Measurements from ENCODE around the gene ZBTB49. TPM values are rescaled to one million over a fixed set of nuclear protein-coding genes. Genes with fewer than 3 reads are reported as not detected.

Gene ZBTB49
- total RNA-seq, 1 donor from 2014 or later: 4.8 TPM

- no peaks in the 10 kb centered on the region for H3K4me1 Mint-ChIP-seq (ENCODE audit: low read depth, unreplicated experiment)
- no peak for TF ChIP-seq CTCF (IDR thresholded peaks at IDR 0.05; ENCODE audit: partially characterized antibody, unreplicated experiment)
- DNase-seq: no peak
- no peak overlapping the region for H3K4me3 Mint-ChIP-seq (ENCODE audit: unreplicated experiment)
- H3K27ac Mint-ChIP-seq (ENCODE audit: unreplicated experiment): no peak overlapping the region
- no peaks in the 10 kb centered on the region for H3K9me3 Mint-ChIP-seq (ENCODE audit: unreplicated experiment)
- no peaks in the 10 kb centered on the region for H3K27me3 Mint-ChIP-seq (ENCODE audit: unreplicated experiment)
- H3K36me3 Mint-ChIP-seq (ENCODE audit: unreplicated experiment): no peaks in the 10 kb centered on the region
Measured at GRCh38 chr4:4350909-4351308, 60.9 kb downstream of the ZBTB49 start.

- H3K4me1 Mint-ChIP-seq (ENCODE audit: low read depth, unreplicated experiment): no peaks in the 10 kb centered on the region
- no peaks in the 10 kb centered on the region for H3K9me3 Mint-ChIP-seq (ENCODE audit: unreplicated experiment)
- no peak for TF ChIP-seq CTCF (IDR thresholded peaks at IDR 0.05; ENCODE audit: partially characterized antibody, unreplicated experiment)
- no peak overlapping the region for H3K4me3 Mint-ChIP-seq (ENCODE audit: unreplicated experiment)
- H3K27ac Mint-ChIP-seq (ENCODE audit: unreplicated experiment): no peak overlapping the region
- DNase-seq: no peak
- H3K27me3 Mint-ChIP-seq (ENCODE audit: unreplicated experiment): no peaks in the 10 kb centered on the region
- no peaks in the 10 kb centered on the region for H3K36me3 Mint-ChIP-seq (ENCODE audit: unreplicated experiment)
Measured at GRCh38 chr4:4355302-4355701, 65.3 kb downstream of the ZBTB49 start.

GRCh38 chr4:4356106-4357041 lies 66.3 kb downstream of the ZBTB49 start:
- DNase-seq: no peak
- no peak for TF ChIP-seq CTCF (IDR thresholded peaks at IDR 0.05; ENCODE audit: partially characterized antibody, unreplicated experiment)
- Mint-ChIP-seq H3K4me3 (ENCODE audit: unreplicated experiment) (no peak overlapping the region), H3K27ac (ENCODE audit: unreplicated experiment) (no peak overlapping the region), H3K27me3 (ENCODE audit: unreplicated experiment) (no peaks in the 10 kb centered on the region), H3K36me3 (ENCODE audit: unreplicated experiment) (no peaks in the 10 kb centered on the region), H3K4me1 (ENCODE audit: low read depth, unreplicated experiment) (no peaks in the 10 kb centered on the region), H3K9me3 (ENCODE audit: unreplicated experiment) (no peaks in the 10 kb centered on the region)

GRCh38 chr4:4358093-4358854 lies 68.2 kb downstream of the ZBTB49 start:
- Mint-ChIP-seq H3K27ac (ENCODE audit: unreplicated experiment) (no peak overlapping the region), H3K4me3 (ENCODE audit: unreplicated experiment) (no peak overlapping the region), H3K27me3 (ENCODE audit: unreplicated experiment) (no peaks in the 10 kb centered on the region), H3K9me3 (ENCODE audit: unreplicated experiment) (no peaks in the 10 kb centered on the region), H3K36me3 (ENCODE audit: unreplicated experiment) (no peaks in the 10 kb centered on the region), H3K4me1 (ENCODE audit: low read depth, unreplicated experiment) (no peaks in the 10 kb centered on the region)
- no peak for DNase-seq
- TF ChIP-seq CTCF (IDR thresholded peaks at IDR 0.05; ENCODE audit: partially characterized antibody, unreplicated experiment): no peak

All from glutamatergic neuron (in vitro differentiated cells).